HepG2 (cell line): ENCODE data around the gene SS18L1. TPM values are rescaled to one million over a fixed set of nuclear protein-coding genes. Genes with fewer than 3 reads are reported as not detected.
A peak's percentile ranks its signal among the peaks of the same experiment; 100 is the strongest.

ENCODE experiments used
- ATAC-seq: fragments of 200-7000 bp; cut with Tn5 transposase; 3 replicates; pipeline ENCODE4 v1.9.1; 2020; ENCODE audit warnings: mild to moderate bottlenecking, moderate library complexity
- BruUV-seq: library from RNA; stranded (reverse); fragments of 400-500 nt; replicated peaks from 2 replicates; lab custom pipeline; 2021; lab: Mats Ljungman, UMichigan
- CTCF ChIA-PET: fragments of 300-600 bp; formaldehyde crosslinking; extraction: SDS; loops from one replicate; lab custom pipeline; 2021; ENCODE audit warnings: low total read pairs, inconsistent platforms, low intra/inter-chr PET ratio; lab: Yijun Ruan, JAX
- POLR2A ChIA-PET: fragments of 350-600 bp; sonication (Branson Sonifier 250); formaldehyde crosslinking; loops from one replicate; lab custom pipeline; 2020; ENCODE audit warnings: antibody characterized with exemption, inconsistent platforms; lab: Yijun Ruan, JAX
- DNase-seq: peaks from one replicate; pipeline ENCODE4 v3.0.0-alpha.2; 2015; ENCODE audit warnings: low spot score
- FAIRE-seq: peaks from 3 replicates; lab custom pipeline; 2011; peaks lifted over from hg19 to GRCh38; lab: Jason Lieb, UNC
- H2AFZ ChIP-seq: one replicate; pipeline ENCODE4 v1.6.1; 2011; ENCODE audit warnings: low read length, inconsistent platforms
- H3K27ac ChIP-seq: fragments of 300-600 bp; 3 replicates; pipeline ENCODE4 v1.8.0; 2011; ENCODE audit warnings: mixed run types, mild to moderate bottlenecking, mixed read lengths, low read length, inconsistent platforms; ENCODE audit not compliant: insufficient read depth; ENCODE audit errors: extremely low read length
- H3K27me3 ChIP-seq, 2 experiments: fragments of 200-600 bp in 1 of 2; 2 replicates in 1 of 2; 3 replicates in 1 of 2; pipeline versions ENCODE4 v1.6.0 to v1.8.0; 2011; ENCODE audit warnings: low read length in 2 of 2, mild to moderate bottlenecking in 2 of 2, moderate library complexity in 2 of 2, inconsistent platforms in 1 of 2; ENCODE audit not compliant: insufficient read depth in 2 of 2, control insufficient read depth in 1 of 2
- H3K36me3 ChIP-seq, 2 experiments: fragments of 200-600 bp in 1 of 2; replicated peaks in 1 of 2; 2 replicates in 1 of 2; 3 replicates in 1 of 2; pipeline versions ENCODE4 v1.5.1 to v1.8.0; 2011; ENCODE audit warnings: low read length in 2 of 2, inconsistent platforms in 1 of 2; ENCODE audit not compliant: insufficient read depth in 2 of 2, control insufficient read depth in 1 of 2
- H3K4me1 ChIP-seq: 2 replicates; pipeline ENCODE4 v1.5.1; 2012; ENCODE audit warnings: low read length, inconsistent platforms; ENCODE audit not compliant: insufficient read depth
- H3K4me2 ChIP-seq: 2 replicates; pipeline ENCODE4 v1.6.0; 2011; ENCODE audit warnings: low read depth, low read length, inconsistent platforms
- H3K4me3 ChIP-seq, 3 experiments: fragments of 200-600 bp in 1 of 3; sonication (generic), shearing (Covaris generic) in 1 of 3; replicated peaks in 1 of 3; 2 replicates each; pipeline ENCODE4 v1.5.1; 2011 to 2016; ENCODE audit warnings: low read length in 3 of 3, inconsistent platforms in 2 of 3, low read depth in 2 of 3, mild to moderate bottlenecking in 2 of 3, control low read depth in 1 of 3, mixed read lengths in 1 of 3; ENCODE audit not compliant: insufficient read depth in 1 of 3
- H3K79me2 ChIP-seq: one replicate; pipeline ENCODE4 v1.6.1; 2011; ENCODE audit warnings: low read length, inconsistent platforms; ENCODE audit not compliant: insufficient read depth
- H3K9ac ChIP-seq: 2 replicates; pipeline ENCODE4 v1.6.0; 2011; ENCODE audit warnings: mild to moderate bottlenecking, low read depth, low read length, inconsistent platforms; ENCODE audit not compliant: insufficient read depth
- H3K9me3 ChIP-seq: 2 replicates; pipeline ENCODE4 v1.5.1; 2012; ENCODE audit warnings: mild to moderate bottlenecking, low read length
- H4K20me1 ChIP-seq: 2 replicates; pipeline ENCODE4 v1.6.0; 2011; ENCODE audit warnings: inconsistent platforms, mild to moderate bottlenecking, low read length, moderate library complexity; ENCODE audit not compliant: insufficient read depth
- HHEX ChIP-seq: IDR thresholded peaks from 2 replicates; pipeline ENCODE4 v1.6.1; 2016; ENCODE audit warnings: control low read depth
- HNRNPLL ChIP-seq: fragments of 200-400 bp; formaldehyde crosslinking; IDR thresholded peaks from 2 replicates; pipeline ENCODE4 v1.6.1; 2017; ENCODE audit warnings: mild to moderate bottlenecking, low read depth, low read length; ENCODE audit not compliant: poor library complexity, severe bottlenecking
- HNRNPUL1 ChIP-seq: fragments of 200-400 bp; formaldehyde crosslinking; IDR thresholded peaks from 2 replicates; pipeline ENCODE4 v1.6.1; 2017; ENCODE audit warnings: low read depth, mild to moderate bottlenecking, low read length, moderate library complexity
- KLF12 ChIP-seq: sonication (generic); formaldehyde crosslinking; IDR thresholded peaks from 2 replicates; pipeline ENCODE4 v1.4.0; 2020; ENCODE audit warnings: missing genetic modification reagents, borderline replicate concordance
- MZF1 ChIP-seq: sonication (generic); formaldehyde crosslinking; IDR thresholded peaks from 2 replicates; pipeline ENCODE4 v1.8.1; 2023; ENCODE audit warnings: mild to moderate bottlenecking, missing genetic modification reagents, borderline replicate concordance
- NCOA5 ChIP-seq: sonication (generic); formaldehyde crosslinking; IDR thresholded peaks from 2 replicates; pipeline ENCODE4 v1.4.0; 2020; ENCODE audit warnings: missing genetic modification reagents
- PITX1 ChIP-seq: sonication (generic); formaldehyde crosslinking; IDR thresholded peaks from 2 replicates; pipeline ENCODE4 v1.5.1; 2020; ENCODE audit warnings: mild to moderate bottlenecking, missing genetic modification reagents
- SALL1 ChIP-seq: sonication (generic); formaldehyde crosslinking; IDR thresholded peaks from 2 replicates; pipeline ENCODE4 v1.8.0; 2022; ENCODE audit warnings: mild to moderate bottlenecking, missing genetic modification reagents
- SOX6 ChIP-seq, 2 experiments: fragments of 450-650 bp in 1 of 2; sonication (generic) in 1 of 2; formaldehyde crosslinking in 1 of 2; IDR thresholded peaks; 2 replicates each; pipeline versions ENCODE4 v1.4.0 to v1.6.1; 2017 to 2020; ENCODE audit warnings: antibody characterized with exemption in 1 of 2, mild to moderate bottlenecking in 1 of 2, missing genetic modification reagents in 1 of 2
- SRSF1 ChIP-seq: fragments of 200-400 bp; formaldehyde crosslinking; optimal IDR thresholded peaks from 2 replicates; pipeline ENCODE3; 2017; ENCODE audit warnings: mild to moderate bottlenecking, low read depth, low read length, moderate library complexity
- U2AF2 ChIP-seq: fragments of 200-400 bp; formaldehyde crosslinking; IDR thresholded peaks from 2 replicates; pipeline ENCODE4 v1.6.1; 2017; ENCODE audit warnings: low read depth, mild to moderate bottlenecking, low read length
- ZC3H13 ChIP-seq: sonication (generic); formaldehyde crosslinking; IDR thresholded peaks from 2 replicates; pipeline ENCODE4 v1.8.1; 2023; ENCODE audit warnings: mild to moderate bottlenecking, missing genetic modification reagents, moderate library complexity
- ZFP41 ChIP-seq: sonication (generic); formaldehyde crosslinking; IDR thresholded peaks from 2 replicates; pipeline ENCODE4 v1.4.0; 2020; ENCODE audit warnings: mild to moderate bottlenecking, missing genetic modification reagents, borderline replicate concordance
- ZNF546 ChIP-seq: sonication (generic); formaldehyde crosslinking; conservative IDR thresholded peaks from 2 replicates; pipeline ENCODE4 v1.8.1; 2023; ENCODE audit warnings: mild to moderate bottlenecking, missing genetic modification reagents
- ZNF720 ChIP-seq: sonication (generic); formaldehyde crosslinking; IDR thresholded peaks from 2 replicates; pipeline ENCODE4 v1.4.0; 2020; ENCODE audit warnings: missing genetic modification reagents
- ZSCAN12 ChIP-seq: sonication (generic); formaldehyde crosslinking; IDR thresholded peaks from 2 replicates; pipeline ENCODE4 v1.9.0; 2021; ENCODE audit warnings: mild to moderate bottlenecking, missing genetic modification reagents
- WGBS: methylation state at CpG from one replicate; pipeline ENCODE4 v1.1.6; 2017; ENCODE audit warnings: low lambda C conversion rate; 5-methylcytosine and 5-hydroxymethylcytosine counted together
- in situ Hi-C: cut with HindIII; loops from 2 replicates; pipeline ENCODE4 v1.10.0; 2017; ENCODE audit warnings: low pct_unique_long_range_greater_than_20kb; ENCODE audit not compliant: extremely low pct_ligation_motif_present
- intact Hi-C: fragments of 100-400 bp; cut with micrococcal nuclease; formaldehyde crosslinking; loops from one replicate; pipeline ENCODE4 v1.10.0; 2022; ENCODE audit not compliant: unreplicated experiment
- polyA plus RNA-seq, 8 experiments: library from polyadenylated mRNA; depleted of rRNA in 3 of 8; stranded (reverse) in 7 of 8; unstranded in 1 of 8; fragments of >200 nt; fragmentation: Illumina TruSeq in 4 of 8; extraction: Trizol in 4 of 8; gene quantifications; 2 replicates each; pipeline versions ENCODE4 v1.2.1 to v1.2.3, GENCODE V29; 2011 to 2016; ENCODE audit warnings: low read depth in 4 of 8, missing spikeins in 1 of 8, mixed read lengths in 1 of 8; ENCODE audit not compliant: insufficient read depth in 1 of 8
- total RNA-seq, 5 experiments: library from RNA; depleted of rRNA; stranded (reverse); fragments of >200 nt; fragmentation: Illumina TruSeq; extraction: Trizol; gene quantifications; 2 replicates each; pipeline ENCODE4 v1.2.3, GENCODE V29; 2016; ENCODE audit warnings: low read depth in 1 of 5
- TF ChIP-seq, protein P1 (sequence below): sonication (generic); formaldehyde crosslinking; IDR thresholded peaks from 2 replicates; pipeline ENCODE4 v1.8.0; 2022; ENCODE audit warnings: missing genetic modification reagents, mild to moderate bottlenecking, borderline replicate concordance
- TF ChIP-seq, protein P2 (sequence below): sonication (generic); formaldehyde crosslinking; IDR thresholded peaks from 2 replicates; pipeline ENCODE4 v1.5.0; 2020; ENCODE audit warnings: missing genetic modification reagents

SS18L1 gene
- total and polyA plus RNA-seq, 2 of the 13 experiments (the other 11 are each of a cell fraction or from before 2014, with no cell fraction given) = 17.8 to 27.6 TPM

DNA sequence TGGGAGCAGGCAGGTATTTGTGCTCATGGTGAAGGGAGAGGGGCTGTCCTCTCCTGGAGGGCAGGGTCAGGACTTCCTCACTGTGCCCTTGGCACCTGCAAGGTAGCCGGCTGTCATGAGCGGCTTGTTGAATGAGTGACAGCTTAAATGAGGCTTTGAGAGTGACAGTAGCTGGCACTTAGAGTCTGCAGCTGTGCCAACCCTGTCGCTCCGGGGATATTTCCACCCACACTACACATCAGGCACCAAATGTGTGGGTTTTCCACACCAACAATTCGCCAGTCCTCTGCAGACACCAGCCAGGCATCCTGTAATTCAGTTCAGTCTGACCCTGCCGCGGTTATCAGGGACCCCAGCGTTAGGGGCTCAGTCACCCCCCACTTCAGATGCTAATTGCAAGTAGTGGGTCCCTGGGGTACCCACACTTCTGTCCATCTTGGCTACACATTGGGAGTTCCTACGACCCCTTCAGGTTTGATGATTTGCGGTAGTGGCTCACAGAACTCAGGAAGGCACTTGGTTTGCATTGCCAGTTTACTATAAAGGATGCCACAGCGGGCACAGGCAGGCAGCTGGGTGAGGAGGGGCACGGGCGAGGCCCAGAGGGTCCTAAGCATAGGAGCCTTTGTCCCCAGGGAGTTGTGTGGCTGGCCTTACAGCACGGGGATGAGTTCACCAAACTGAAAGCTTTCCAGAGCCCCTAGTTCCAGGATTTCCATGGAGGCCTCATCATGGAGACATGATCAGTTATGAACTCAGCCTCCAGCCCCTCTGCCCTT, 48.4 kb downstream of the SS18L1 start:
- Histone ChIP-seq H3K36me3 (peaks cover 24 to 41% of the 10 kb centered on the region in 2 experiments), H3K79me2 (peaks cover 33% of the 10 kb centered on the region), H4K20me1 (no peaks in the 10 kb centered on the region), H3K27me3 (no peaks in the 10 kb centered on the region), H3K4me3 (no peak overlapping the region), H3K9ac (no peak overlapping the region), H2AFZ (no peak overlapping the region), H3K4me1 (peaks cover 8% of the 10 kb centered on the region), H3K27ac (no peak overlapping the region), H3K9me3 (no peaks in the 10 kb centered on the region), H3K4me2 (no peak overlapping the region)
- POLR2A ChIA-PET = no interaction called here
- in situ Hi-C loops = no loop called here
- peak; percentile 36; the same call in 2 of the 3 replicates for ATAC-seq
- no TSS peak for BruUV-seq
- DNase-seq = no peak
- TF ChIP-seq MZF1 (no peak), ZFP41 (CRISPR knock-in tag) (no peak), U2AF2 (no peak), SOX6 (IDR thresholded peaks at IDR 0.05) (no peak), SOX6 (CRISPR knock-in tag; IDR thresholded peaks at IDR 0.05) (no peak), ZC3H13 (CRISPR knock-in tag) (no peak)
- FAIRE-seq = no peak
- CTCF ChIA-PET = no interaction called here
- intact Hi-C loops = no loop called here
- WGBS = 94% methylated on average over 13 of the region's 14 CpGs

DNA sequence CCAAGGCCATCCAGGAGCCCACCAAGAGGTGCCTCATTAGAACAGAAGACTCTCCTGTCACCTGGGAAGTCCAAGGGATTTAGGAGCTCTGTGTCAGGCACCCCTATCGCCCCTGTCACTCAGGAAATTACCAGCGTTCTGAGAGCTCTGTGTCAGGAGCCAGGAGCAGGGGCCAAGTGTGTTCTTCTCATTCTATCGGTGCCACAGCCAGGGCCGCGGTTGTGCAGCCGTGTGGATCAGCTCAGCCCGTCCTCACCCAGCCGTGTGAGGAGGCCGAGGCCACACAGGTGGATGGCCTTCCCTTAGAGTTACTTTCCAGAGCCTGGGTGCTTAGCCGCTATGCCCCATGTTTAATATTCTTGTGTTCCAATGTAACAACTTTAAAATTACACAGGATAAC, 49.1 kb downstream of the SS18L1 start:
- no peak overlapping the region for H3K4me3 ChIP-seq
- DNase-seq = no peak
- no peaks in the 10 kb centered on the region for H3K9me3 ChIP-seq
- no peak for FAIRE-seq
- in situ Hi-C loops = no loop called here
- POLR2A ChIA-PET = no interaction called here
- no peaks in the 10 kb centered on the region for H3K27me3 ChIP-seq
- peaks cover 24 to 46% of the 10 kb centered on the region in 2 experiments for H3K36me3 ChIP-seq
- intact Hi-C loops = no loop called here
- no TSS peak for BruUV-seq
- H3K27ac ChIP-seq = no peak overlapping the region
- no peaks in the 10 kb centered on the region for H4K20me1 ChIP-seq
- WGBS = 94% methylated on average over 10 of the region's 10 CpGs
- ATAC-seq = no peak
- no peak overlapping the region for H3K4me2 ChIP-seq
- no peak overlapping the region for H2AFZ ChIP-seq
- peaks cover 27% of the 10 kb centered on the region for H3K79me2 ChIP-seq
- H3K9ac ChIP-seq = no peak overlapping the region
- peaks cover 1% of the 10 kb centered on the region for H3K4me1 ChIP-seq
- CTCF ChIA-PET = no interaction called here
- TF ChIP-seq, protein P1, sequence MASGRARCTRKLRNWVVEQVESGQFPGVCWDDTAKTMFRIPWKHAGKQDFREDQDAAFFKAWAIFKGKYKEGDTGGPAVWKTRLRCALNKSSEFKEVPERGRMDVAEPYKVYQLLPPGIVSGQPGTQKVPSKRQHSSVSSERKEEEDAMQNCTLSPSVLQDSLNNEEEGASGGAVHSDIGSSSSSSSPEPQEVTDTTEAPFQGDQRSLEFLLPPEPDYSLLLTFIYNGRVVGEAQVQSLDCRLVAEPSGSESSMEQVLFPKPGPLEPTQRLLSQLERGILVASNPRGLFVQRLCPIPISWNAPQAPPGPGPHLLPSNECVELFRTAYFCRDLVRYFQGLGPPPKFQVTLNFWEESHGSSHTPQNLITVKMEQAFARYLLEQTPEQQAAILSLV (CRISPR knock-in tag) = no peak
- TF ChIP-seq PITX1 (CRISPR knock-in tag) (no peak), SRSF1 (no peak), ZNF720 (CRISPR knock-in tag) (no peak), HNRNPUL1 (no peak), HHEX (CRISPR knock-in tag) (no peak), HNRNPLL (no peak), NCOA5 (CRISPR knock-in tag) (no peak), ZSCAN12 (CRISPR knock-in tag) (no peak), SALL1 (no peak), ZNF546 (CRISPR knock-in tag) (no peak), KLF12 (no peak)
- TF ChIP-seq, protein P2, sequence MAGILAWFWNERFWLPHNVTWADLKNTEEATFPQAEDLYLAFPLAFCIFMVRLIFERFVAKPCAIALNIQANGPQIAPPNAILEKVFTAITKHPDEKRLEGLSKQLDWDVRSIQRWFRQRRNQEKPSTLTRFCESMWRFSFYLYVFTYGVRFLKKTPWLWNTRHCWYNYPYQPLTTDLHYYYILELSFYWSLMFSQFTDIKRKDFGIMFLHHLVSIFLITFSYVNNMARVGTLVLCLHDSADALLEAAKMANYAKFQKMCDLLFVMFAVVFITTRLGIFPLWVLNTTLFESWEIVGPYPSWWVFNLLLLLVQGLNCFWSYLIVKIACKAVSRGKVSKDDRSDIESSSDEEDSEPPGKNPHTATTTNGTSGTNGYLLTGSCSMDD (CRISPR knock-in tag) = no peak
